ENCODE results near the gene KCNAB2.

Gene KCNAB2

GRCh38 chr1:6084781-6085495 is 39.2 kb downstream of the KCNAB2 start:
- DNase-seq = no peak

GRCh38 chr1:6085666-6086065 is 40.0 kb downstream of the KCNAB2 start:
- DNase-seq = no peak

- DNase-seq = no peak
Observed at GRCh38 chr1:6086358-6086757, 40.7 kb downstream of the KCNAB2 start.

GRCh38 chr1:6086762-6087376 is 41.2 kb downstream of the KCNAB2 start:
- no peak for DNase-seq

DNA sequence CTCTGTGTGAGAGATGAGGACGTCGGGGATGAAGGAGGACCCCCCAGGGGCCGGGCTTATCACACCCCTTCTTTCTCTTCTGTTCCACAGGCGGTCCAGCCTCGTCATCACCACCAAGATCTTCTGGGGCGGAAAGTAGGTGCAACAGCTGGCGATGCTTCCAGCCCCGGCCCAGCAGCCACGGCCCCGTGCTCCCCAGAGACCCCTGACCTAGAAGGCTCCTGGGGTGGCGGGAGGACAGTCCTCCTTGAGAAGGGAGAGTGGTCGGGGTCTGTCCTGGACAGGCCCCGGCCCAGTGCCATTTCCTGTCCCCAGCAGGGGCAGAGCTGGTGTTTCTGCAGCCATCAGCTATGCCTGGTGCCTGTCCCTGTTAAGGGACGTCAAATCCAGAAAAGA is 41.7 kb downstream of the KCNAB2 start:
- DNase-seq = no peak

GRCh38 chr1:6087958-6088357 is 42.3 kb downstream of the KCNAB2 start:
- DNase-seq = no peak

- no peak for DNase-seq
Observed at GRCh38 chr1:6088956-6089355, 43.3 kb downstream of the KCNAB2 start.

- DNase-seq = no peak
Observed at GRCh38 chr1:6090288-6090687, 44.6 kb downstream of the KCNAB2 start.

DNA sequence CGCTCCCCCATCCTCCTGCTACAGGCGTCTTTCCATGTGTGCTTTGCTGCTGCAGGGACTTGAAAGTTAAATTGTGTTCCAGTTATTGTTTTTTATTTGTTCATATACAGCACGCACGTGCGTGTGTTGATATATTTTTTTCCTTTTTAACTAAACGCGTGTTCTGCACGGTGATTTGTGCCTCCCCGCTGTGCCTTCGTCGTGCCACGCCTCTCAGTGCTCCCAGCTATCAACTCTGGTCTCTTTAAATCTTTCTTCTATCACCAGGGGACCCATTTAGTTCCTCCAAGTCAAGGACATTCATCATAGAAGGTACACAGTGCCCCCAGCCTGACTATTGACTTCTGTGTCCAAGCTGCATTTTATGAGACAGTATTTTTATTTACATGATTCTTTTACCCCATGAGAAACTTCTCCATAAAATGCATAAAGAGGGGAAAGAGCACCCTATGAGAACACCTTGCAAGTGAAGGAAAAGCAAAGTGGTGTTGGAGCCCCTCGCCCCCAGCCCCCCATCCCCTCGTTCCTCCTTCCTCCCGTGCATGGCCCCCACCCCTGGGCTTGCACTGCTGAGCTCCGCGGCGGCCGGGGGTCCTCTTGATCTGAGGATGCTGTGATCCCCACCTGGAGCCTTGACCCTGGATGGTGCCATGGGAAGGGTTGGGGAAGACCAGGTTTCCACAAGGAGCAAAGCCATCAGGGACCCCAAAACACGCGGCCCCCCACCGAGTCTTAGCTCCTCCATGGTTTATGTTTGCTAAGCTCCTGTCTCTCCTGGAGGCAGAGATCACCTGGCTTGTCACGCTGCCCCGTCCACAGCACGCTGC is 45.5 kb downstream of the KCNAB2 start:
- no peak for DNase-seq

- no peak for DNase-seq
Observed at GRCh38 chr1:6091823-6092109, 46.1 kb downstream of the KCNAB2 start.

GRCh38 chr1:6092211-6092610 is 46.5 kb downstream of the KCNAB2 start:
- no peak for DNase-seq

- DNase-seq = no peak
Observed at GRCh38 chr1:6093071-6093470, 47.4 kb downstream of the KCNAB2 start.

DNA sequence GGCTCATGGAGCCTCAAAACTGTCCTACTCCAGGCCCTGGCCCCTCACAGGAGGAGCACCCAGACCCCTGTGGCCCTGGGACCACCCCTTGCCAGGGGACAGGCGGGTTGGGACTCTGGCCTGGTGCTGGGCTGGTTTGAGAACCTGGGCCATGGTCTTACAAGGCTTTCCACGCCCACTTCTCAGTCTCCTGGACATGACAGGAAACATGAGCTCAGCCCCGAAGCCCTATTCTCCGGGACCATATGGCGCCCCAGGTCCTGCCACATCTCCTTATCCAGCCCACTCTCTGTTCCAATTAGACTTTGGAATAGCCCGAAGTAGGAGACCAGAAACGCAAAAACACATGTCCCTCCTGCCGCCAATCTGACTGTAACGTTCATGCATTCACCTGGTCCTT is 47.9 kb downstream of the KCNAB2 start:
- no peak for DNase-seq

- DNase-seq = no peak
Observed at GRCh38 chr1:6094246-6094645, 48.6 kb downstream of the KCNAB2 start.

- no peak for DNase-seq
Observed at GRCh38 chr1:6094801-6095505, 49.3 kb downstream of the KCNAB2 start.

DNA sequence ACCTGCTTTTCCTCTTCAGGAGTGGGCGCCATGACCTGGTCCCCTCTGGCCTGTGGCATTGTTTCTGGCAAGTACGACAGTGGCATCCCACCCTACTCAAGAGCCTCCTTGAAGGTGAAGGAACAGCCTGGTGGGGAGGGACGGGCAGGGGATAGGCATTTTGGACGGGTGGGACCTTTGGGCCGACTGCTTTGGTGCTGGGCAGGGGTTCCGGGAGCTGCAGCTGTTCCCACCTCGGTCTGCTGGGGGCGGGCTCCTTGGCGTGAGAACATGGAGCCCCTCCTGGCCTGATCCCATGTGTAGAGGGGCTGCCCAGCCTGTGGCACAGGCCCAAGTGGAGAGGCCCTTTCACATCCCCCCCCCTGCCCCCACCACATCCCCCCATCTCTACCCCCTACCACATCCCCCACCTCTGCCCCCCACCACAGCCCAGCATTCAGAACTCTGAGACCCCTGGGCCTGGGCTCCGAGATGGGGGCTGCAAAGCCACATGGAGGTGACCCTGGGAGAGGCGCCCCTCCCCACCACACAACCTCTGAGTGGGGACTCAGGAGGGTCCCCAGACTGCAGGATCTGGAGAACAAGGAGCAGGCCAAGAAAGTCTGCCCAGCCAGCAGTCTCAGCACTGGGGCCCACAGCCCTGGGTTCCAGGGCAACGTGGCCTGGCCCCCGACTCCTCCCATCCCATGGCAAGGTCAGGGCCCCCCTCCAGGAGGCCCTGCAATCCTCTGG is 50.0 kb downstream of the KCNAB2 start:
- DNase-seq = no peak

DNA sequence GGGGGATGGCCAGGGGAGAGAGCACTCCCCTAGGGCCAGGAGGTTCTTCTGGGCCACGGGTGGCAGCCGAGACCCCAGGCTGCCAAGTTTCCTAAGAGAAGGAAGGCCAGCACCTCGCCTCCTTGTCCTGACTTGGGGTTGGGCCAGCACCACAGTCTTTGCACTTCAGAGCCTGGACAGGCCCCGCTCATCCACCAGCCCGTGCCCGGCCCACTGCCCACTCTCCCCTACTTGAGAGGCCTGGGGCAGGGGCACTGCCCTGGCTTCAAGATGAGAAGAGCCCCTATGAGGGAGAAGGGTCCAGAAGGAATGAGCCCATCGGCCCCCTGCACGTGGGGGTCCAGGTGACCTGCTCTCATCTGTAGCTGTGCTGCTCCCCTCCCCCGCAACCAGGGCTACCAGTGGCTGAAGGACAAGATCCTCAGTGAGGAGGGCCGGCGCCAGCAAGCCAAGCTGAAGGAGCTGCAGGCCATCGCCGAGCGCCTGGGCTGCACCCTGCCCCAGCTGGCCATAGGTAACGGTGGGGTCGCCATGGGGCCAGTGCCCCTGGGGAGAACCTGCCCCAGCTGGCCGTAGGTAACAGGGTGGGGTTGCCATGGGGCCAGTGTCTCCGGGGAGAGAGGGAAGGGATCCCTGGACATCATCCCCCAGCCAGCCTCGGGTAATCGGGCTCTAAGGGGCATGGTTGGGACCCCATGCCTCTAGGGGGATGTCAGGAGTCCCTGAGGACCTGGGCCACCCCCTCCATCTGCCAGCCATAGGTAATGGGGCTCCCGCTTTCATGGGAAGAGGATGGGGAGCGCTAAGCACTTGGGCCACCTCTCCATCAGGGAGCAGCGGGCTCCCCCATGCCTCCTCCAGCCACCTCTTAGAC is 50.8 kb downstream of the KCNAB2 start:
- DNase-seq = no peak

DNA sequence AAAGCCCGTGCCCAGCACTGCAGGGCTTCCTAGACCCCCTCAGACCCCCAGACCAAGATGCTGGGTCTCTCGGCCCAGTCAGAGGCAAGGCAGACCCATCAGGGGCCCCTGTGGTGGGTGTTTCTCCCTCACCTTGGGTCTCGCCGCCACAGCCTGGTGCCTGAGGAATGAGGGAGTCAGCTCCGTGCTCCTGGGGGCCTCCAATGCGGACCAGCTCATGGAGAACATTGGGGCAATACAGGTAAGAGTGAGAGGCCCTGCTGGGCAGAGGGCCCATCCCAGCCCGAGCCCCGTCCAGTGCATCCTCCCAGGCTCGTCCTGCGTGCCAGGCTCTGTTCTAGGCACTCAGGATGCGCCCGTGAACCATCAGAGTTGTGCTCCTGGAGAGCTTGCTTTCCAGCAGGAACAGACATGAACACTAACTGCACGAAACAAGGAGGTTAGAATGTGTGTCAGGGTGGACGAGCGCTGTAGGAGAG is 51.5 kb downstream of the KCNAB2 start:
- no peak for DNase-seq

DNA sequence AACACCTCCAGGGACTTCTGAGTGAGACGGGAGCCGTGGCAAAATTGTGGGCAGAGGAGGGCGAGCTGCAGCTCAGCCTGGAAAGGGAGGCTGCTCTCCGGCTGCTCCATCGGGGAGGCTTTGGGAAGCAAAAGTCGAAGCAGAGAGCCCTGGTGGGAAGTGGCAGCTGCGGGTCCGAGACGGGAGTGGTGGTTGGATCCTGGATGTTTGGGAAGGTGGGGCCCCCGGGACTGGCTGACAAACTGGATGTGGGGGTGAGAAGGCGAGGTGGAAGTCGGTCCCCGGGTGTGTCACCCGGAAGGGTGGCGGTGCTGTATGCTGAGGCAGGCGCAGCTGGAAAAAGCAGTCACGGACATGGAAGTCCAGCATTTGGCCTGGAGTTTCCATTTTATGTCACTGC is 52.1 kb downstream of the KCNAB2 start:
- DNase-seq = no peak

- DNase-seq = no peak
Observed at GRCh38 chr1:6098303-6099215, 52.9 kb downstream of the KCNAB2 start.

- DNase-seq = no peak
Observed at GRCh38 chr1:6099297-6099696, 53.6 kb downstream of the KCNAB2 start.

Measured in SIG-M5 (cell line).